OCI-LY1 (cell line): ENCODE results near the gene C15orf62.

Experiments
- H2AFZ ChIP-seq: fragments of 200-600 bp; sonication (generic), shearing (Covaris generic); 2 replicates; pipeline ENCODE4 v1.6.0; 2014; ENCODE audit warnings: antibody characterized with exemption, mild to moderate bottlenecking, low read length
- H3F3A ChIP-seq: fragments of 200-600 bp; sonication (generic), shearing (Covaris generic); 2 replicates; pipeline ENCODE4 v1.6.0; 2014; ENCODE audit warnings: mild to moderate bottlenecking, antibody characterized with exemption, low read length, moderate library complexity; ENCODE audit not compliant: insufficient read depth
- H3K27ac ChIP-seq: fragments of 200-600 bp; sonication (generic); 2 replicates; pipeline ENCODE4 v1.5.1; 2014; ENCODE audit warnings: low read length, mixed run types, mild to moderate bottlenecking, low read depth; ENCODE audit not compliant: poor library complexity, severe bottlenecking
- H3K27me3 ChIP-seq: fragments of 200-600 bp; sonication (generic); 2 replicates; pipeline ENCODE4 v1.6.0; 2014; ENCODE audit warnings: antibody characterized with exemption, mild to moderate bottlenecking, low read length, moderate library complexity; ENCODE audit not compliant: insufficient read depth
- H3K36me3 ChIP-seq: fragments of 200-600 bp; sonication (generic); 2 replicates; pipeline ENCODE4 v1.6.1; 2014; ENCODE audit warnings: mild to moderate bottlenecking, antibody characterized with exemption, low read length, moderate library complexity, mixed read lengths; ENCODE audit not compliant: insufficient read depth
- H3K4me1 ChIP-seq: fragments of 200-600 bp; sonication (generic); 2 replicates; pipeline ENCODE4 v1.5.1; 2014; ENCODE audit warnings: mild to moderate bottlenecking, low read length, moderate library complexity; ENCODE audit not compliant: insufficient read depth, severe bottlenecking
- H3K4me2 ChIP-seq: fragments of 200-600 bp; sonication (generic), shearing (Covaris generic); 2 replicates; pipeline ENCODE4 v1.6.1; 2014; ENCODE audit warnings: low read length
- H3K4me3 ChIP-seq: fragments of 200-600 bp; sonication (generic); 2 replicates; pipeline ENCODE4 v1.5.1; 2014; ENCODE audit warnings: low read length, low read depth, mild to moderate bottlenecking, mixed read lengths; ENCODE audit not compliant: poor library complexity, severe bottlenecking
- H3K79me2 ChIP-seq: fragments of 200-600 bp; shearing (Covaris generic); 2 replicates; pipeline ENCODE4 v1.6.1; 2016; ENCODE audit warnings: mixed run types, low read length, mixed read lengths; ENCODE audit not compliant: insufficient read depth
- H3K9ac ChIP-seq: fragments of 200-600 bp; sonication (generic), shearing (Covaris generic); 2 replicates; pipeline ENCODE4 v1.6.1; 2014; ENCODE audit warnings: mild to moderate bottlenecking, low read length, mixed read lengths
- H3K9me2 ChIP-seq: fragments of 200-600 bp; sonication (generic), shearing (Covaris generic); 2 replicates; pipeline ENCODE4 v1.6.1; 2014; ENCODE audit warnings: low read depth, mild to moderate bottlenecking, low read length, mixed read lengths
- H3K9me3 ChIP-seq: fragments of 200-600 bp; shearing (Covaris generic); 2 replicates; pipeline ENCODE4 v1.6.1; 2014; ENCODE audit warnings: low read length, mixed read lengths
- H4K20me1 ChIP-seq: fragments of 200-600 bp; sonication (generic), shearing (Covaris generic); 2 replicates; pipeline ENCODE4 v1.6.0; 2016; ENCODE audit warnings: mild to moderate bottlenecking, low read length; ENCODE audit not compliant: insufficient read depth
- CTCF ChIP-seq: fragments of 200-600 bp; sonication (generic), shearing (Covaris generic); IDR thresholded peaks from 2 replicates; pipeline ENCODE4 v1.5.1; 2017; ENCODE audit warnings: mild to moderate bottlenecking, antibody characterized with exemption, low read length, moderate library complexity, mixed read lengths
- EZH2 ChIP-seq: fragments of 200-600 bp; sonication (generic), shearing (Covaris generic); IDR thresholded peaks from 2 replicates; pipeline ENCODE4 v1.8.0; 2017; ENCODE audit warnings: borderline replicate concordance, mixed run types, mild to moderate bottlenecking, antibody characterized with exemption, low read length, moderate library complexity, mixed read lengths

Gene C15orf62

GRCh38 chr15:40815042-40815698 lies 45.4 kb downstream of the C15orf62 start:
- TF ChIP-seq CTCF (no peak), EZH2 (no peak)
- Histone ChIP-seq H3K4me2 (no peak overlapping the region), H3K9ac (no peak overlapping the region), H3K9me2 (no peaks in the 10 kb centered on the region), H3K79me2 (no peaks in the 10 kb centered on the region), H3K4me1 (no peaks in the 10 kb centered on the region), H3F3A (0 out of 2 replicates have a peak, but pooled peaks cover 3% of the 10 kb centered on the region), H3K27ac (no peak overlapping the region), H3K36me3 (peaks cover 24% of the 10 kb centered on the region; the same call in 1 of the 2 replicates), H3K27me3 (no peaks in the 10 kb centered on the region), H3K4me3 (no peak overlapping the region), H4K20me1 (no peaks in the 10 kb centered on the region), H2AFZ (no peak overlapping the region), H3K9me3 (no peaks in the 10 kb centered on the region)

GRCh38 chr15:40819048-40819447 lies 49.3 kb downstream of the C15orf62 start:
- Histone ChIP-seq H3K27me3 (no peaks in the 10 kb centered on the region), H3K4me3 (no peak overlapping the region), H3K36me3 (peaks cover 10% of the 10 kb centered on the region; the same call in 1 of the 2 replicates), H3K4me1 (no peaks in the 10 kb centered on the region), H3K9ac (no peak overlapping the region), H3F3A (0 out of 2 replicates have a peak, but pooled peaks cover 3% of the 10 kb centered on the region), H3K27ac (no peak overlapping the region), H3K9me3 (no peaks in the 10 kb centered on the region), H4K20me1 (no peaks in the 10 kb centered on the region), H3K79me2 (no peaks in the 10 kb centered on the region), H2AFZ (no peak overlapping the region), H3K9me2 (no peaks in the 10 kb centered on the region), H3K4me2 (no peak overlapping the region)
- TF ChIP-seq EZH2 = no peak

- Histone ChIP-seq H3K4me2 (no peak overlapping the region), H3F3A (0 out of 2 replicates have a peak, but pooled peaks cover 3% of the 10 kb centered on the region), H3K79me2 (no peaks in the 10 kb centered on the region), H3K9me2 (no peaks in the 10 kb centered on the region), H3K36me3 (no peaks in the 10 kb centered on the region), H3K27ac (no peak overlapping the region), H3K9ac (no peak overlapping the region), H2AFZ (no peak overlapping the region), H3K4me3 (no peak overlapping the region), H4K20me1 (no peaks in the 10 kb centered on the region), H3K4me1 (no peaks in the 10 kb centered on the region), H3K9me3 (no peaks in the 10 kb centered on the region), H3K27me3 (no peaks in the 10 kb centered on the region)
- TF ChIP-seq CTCF = no peak
- no peak for TF ChIP-seq EZH2
Observed at GRCh38 chr15:40821195-40821594, 51.4 kb downstream of the C15orf62 start.
